ENCODE data around the gene PGAP1. TPM values are rescaled to one million over a fixed set of nuclear protein-coding genes. Genes with fewer than 3 reads are reported as not detected.

PGAP1 gene
- polyA plus RNA-seq, 3 donors: 0.10 to 0.81 (median 0.33) TPM

DNA sequence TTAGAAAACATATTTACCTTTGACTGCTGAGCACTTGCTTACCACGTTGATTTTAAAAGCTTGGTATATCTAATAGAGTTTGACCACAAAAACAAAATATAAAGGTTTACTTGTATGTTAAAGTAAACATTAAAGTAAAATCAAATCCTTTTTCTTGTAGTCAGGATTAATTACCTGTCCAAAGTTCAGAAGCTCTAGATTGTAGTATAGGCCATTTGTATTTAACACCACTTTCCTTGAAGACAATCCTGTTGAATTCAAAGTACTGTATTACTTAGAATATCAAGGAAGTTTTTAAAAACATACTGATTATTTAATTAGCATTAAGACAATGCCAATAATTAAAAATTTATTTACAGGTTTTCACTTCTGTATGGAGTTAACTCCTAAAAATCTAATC lies 53.0 kb downstream of the PGAP1 start:
- TF ChIP-seq CTCF (IDR thresholded peaks at IDR 0.05): no peak
- intact Hi-C loops (cut with micrococcal nuclease): no loop called here
- H3K4me1 ChIP-seq (ENCODE audit: control insufficient read depth in 1 of 2, insufficient read depth in 2 of 2, low read length in 2 of 2): no peaks in the 10 kb centered on the region
- peaks cover 0 to 3% of the 10 kb centered on the region in 2 donors for H3K36me3 ChIP-seq (replicated peaks in 1 of 2; ENCODE audit: control insufficient read depth in 1 of 2, insufficient read depth in 2 of 2, low read length in 2 of 2)
- WGBS (ENCODE audit: insufficient coverage): no CpG with 5 or more reads among the region's 1 CpG
- Mint-ChIP-seq H3K9me3 (no peaks in the 10 kb centered on the region), H3K4me1 (no peaks in the 10 kb centered on the region), H3K4me3 (no peak overlapping the region), H3K27ac (no peak overlapping the region), H3K27me3 (ENCODE audit: low read depth in 3 of 3) (no peaks in the 10 kb centered on the region), H3K36me3 (peaks cover 8 to 12% of the 10 kb centered on the region in 2 donors)
- no peaks in the 10 kb centered on the region for H3K79me2 ChIP-seq (ENCODE audit: insufficient read depth, low read length)
- H4K20me1 ChIP-seq (ENCODE audit: insufficient read depth, low read length): no peaks in the 10 kb centered on the region
- no peak overlapping the region for H3K4me3 ChIP-seq (replicated peaks in 1 of 3; ENCODE audit: low read depth in 2 of 3, low read length in 3 of 3)
- no peak overlapping the region for H3K4me2 ChIP-seq (replicated peaks; ENCODE audit: extremely low read depth, low read length, poor library complexity, severe bottlenecking)
- no peaks in the 10 kb centered on the region for H3K9me3 ChIP-seq (replicated peaks in 1 of 2; ENCODE audit: control insufficient read depth in 1 of 2, insufficient read depth in 1 of 2, low read length in 2 of 2)
- no peak overlapping the region for H3K9ac ChIP-seq (ENCODE audit: insufficient read depth, low read length, poor library complexity, severe bottlenecking)
- H3K27me3 ChIP-seq (ENCODE audit: control insufficient read depth in 2 of 2, insufficient read depth in 2 of 2, low read length in 2 of 2): no peaks in the 10 kb centered on the region
- no peak overlapping the region for H2AFZ ChIP-seq (ENCODE audit: insufficient read depth, low read depth, low read length, poor library complexity, severe bottlenecking)
- no peak overlapping the region for H3K27ac ChIP-seq (ENCODE audit: low read depth in 1 of 2, low read length in 2 of 2)
- DNase-seq: no peak

DNA sequence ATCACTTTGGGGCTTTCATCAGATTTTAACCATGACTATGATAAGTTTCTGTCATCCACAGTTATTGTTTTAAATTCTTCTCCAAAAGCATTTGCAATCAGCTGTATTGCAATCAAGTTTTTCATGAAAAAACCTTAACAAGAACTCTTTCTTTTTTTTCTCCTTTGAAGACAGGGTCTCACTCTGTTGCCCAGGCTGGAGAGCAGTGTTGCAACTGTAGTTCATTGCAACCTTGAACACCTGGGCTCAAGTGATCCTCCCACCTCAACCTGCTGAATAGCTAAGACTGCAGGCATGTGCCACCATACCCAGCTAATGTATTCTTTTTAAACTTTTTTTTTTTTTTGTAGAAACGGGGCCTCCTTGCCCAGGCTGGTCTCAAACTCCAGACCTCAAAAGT lies 71.9 kb downstream of the PGAP1 start:
- no peaks in the 10 kb centered on the region for H3K79me2 ChIP-seq (ENCODE audit: insufficient read depth, low read length)
- no peaks in the 10 kb centered on the region for H4K20me1 ChIP-seq (ENCODE audit: insufficient read depth, low read length)
- peaks cover 4% of the 10 kb centered on the region for H3K4me1 Mint-ChIP-seq
- H3K36me3 Mint-ChIP-seq: peaks cover 8 to 11% of the 10 kb centered on the region in 2 donors
- no peak overlapping the region for H3K27ac Mint-ChIP-seq
- WGBS (ENCODE audit: insufficient coverage): no CpG with 5 or more reads among the region's 1 CpG
- H3K9me3 Mint-ChIP-seq: peaks cover 4 to 14% (median 7%) of the 10 kb centered on the region in 7 donors
- intact Hi-C loops (cut with micrococcal nuclease): no loop called here
- H3K36me3 ChIP-seq (replicated peaks in 1 of 2; ENCODE audit: control insufficient read depth in 1 of 2, insufficient read depth in 2 of 2, low read length in 2 of 2): no peaks in the 10 kb centered on the region
- H3K9ac ChIP-seq (ENCODE audit: insufficient read depth, low read length, poor library complexity, severe bottlenecking): no peak overlapping the region
- no peak overlapping the region for H3K27ac ChIP-seq (ENCODE audit: low read depth in 1 of 2, low read length in 2 of 2)
- H3K27me3 Mint-ChIP-seq (ENCODE audit: low read depth in 3 of 3): peaks cover 0 to 1% (median 1%) of the 10 kb centered on the region in 3 donors
- no peaks in the 10 kb centered on the region for H3K4me1 ChIP-seq (ENCODE audit: control insufficient read depth in 1 of 2, insufficient read depth in 2 of 2, low read length in 2 of 2)
- no peak for TF ChIP-seq CTCF (IDR thresholded peaks at IDR 0.05)
- H3K9me3 ChIP-seq (replicated peaks in 1 of 2; ENCODE audit: control insufficient read depth in 1 of 2, insufficient read depth in 1 of 2, low read length in 2 of 2): peaks cover 4 to 7% of the 10 kb centered on the region in 2 donors
- no peak overlapping the region for H3K4me2 ChIP-seq (replicated peaks; ENCODE audit: extremely low read depth, low read length, poor library complexity, severe bottlenecking)
- DNase-seq: no peak
- H3K4me3 Mint-ChIP-seq: no peak overlapping the region
- H2AFZ ChIP-seq (ENCODE audit: insufficient read depth, low read depth, low read length, poor library complexity, severe bottlenecking): no peak overlapping the region
- no peak overlapping the region for H3K4me3 ChIP-seq (replicated peaks in 1 of 3; ENCODE audit: low read depth in 2 of 3, low read length in 3 of 3)
- no peaks in the 10 kb centered on the region for H3K27me3 ChIP-seq (ENCODE audit: control insufficient read depth in 2 of 2, insufficient read depth in 2 of 2, low read length in 2 of 2)
